ENCODE data around the gene NMD3. TPM values are rescaled to one million over a fixed set of nuclear protein-coding genes. Genes with fewer than 3 reads are reported as not detected.
"Not testable (repeated sequence)": the region's sequence is repeated elsewhere in the genome, so short reads cannot be mapped to it uniquely, and the experiment has no call there.

NMD3 gene
- total RNA-seq, 1 donor from 2014 or later: 49.1 TPM

DNA sequence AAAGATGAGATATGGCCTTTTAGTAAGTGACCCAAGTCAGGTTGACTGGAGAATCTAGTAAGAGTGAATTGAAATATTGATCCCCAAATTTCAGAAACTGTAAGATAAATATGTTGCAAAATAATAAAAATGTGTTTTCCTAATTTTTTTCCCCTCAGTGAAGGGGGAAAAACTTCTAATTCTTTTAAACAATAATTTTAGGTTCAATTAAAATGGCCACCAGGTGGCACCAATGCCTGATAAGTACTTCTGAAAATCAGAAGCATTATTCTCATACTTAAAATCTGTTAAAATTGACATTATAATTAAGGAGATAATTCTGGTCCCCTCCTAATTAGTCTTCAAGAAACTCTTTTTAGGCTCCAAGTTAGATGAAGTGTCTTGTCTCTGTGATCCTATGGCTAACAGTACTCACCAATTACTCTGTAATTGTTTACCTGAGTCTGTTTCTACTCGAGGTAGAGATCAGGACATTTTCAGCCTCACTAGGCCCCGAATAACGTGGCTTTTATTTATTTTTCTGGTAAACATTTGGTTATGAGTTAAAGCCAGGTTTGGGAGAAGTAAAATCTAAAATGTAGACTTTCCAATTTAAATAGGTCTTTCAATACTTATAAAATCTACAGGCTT, 52.6 kb downstream of the NMD3 start:
- DNase-seq (ENCODE audit: extremely low spot score in 2 of 2): no peak
- TF ChIP-seq POLR2A (IDR thresholded peaks at IDR 0.05): no peak
- TF ChIP-seq CTCF (IDR thresholded peaks at IDR 0.05): peak; percentile 19 to 63 (median 42)
- Histone ChIP-seq H3K4me3 (no peak overlapping the region), H3K27ac (no peak overlapping the region), H3K36me3 (no peaks in the 10 kb centered on the region), H3K9me3 (no peaks in the 10 kb centered on the region), H3K27me3 (no peaks in the 10 kb centered on the region), H3K4me1 (no peaks in the 10 kb centered on the region)
- intact Hi-C loops (cut with DNase I): no loop called here

- Histone ChIP-seq H3K27me3 (no peaks in the 10 kb centered on the region), H3K4me3 (no peak overlapping the region), H3K9me3 (no peaks in the 10 kb centered on the region), H3K36me3 (no peaks in the 10 kb centered on the region), H3K4me1 (no peaks in the 10 kb centered on the region), H3K27ac (no peak overlapping the region)
- intact Hi-C loops (cut with DNase I): loop anchor here (5.0 kb wide), 1 partner anchor 148 kb away; no protein-coding TSS in a partner anchor
- TF ChIP-seq CTCF (IDR thresholded peaks at IDR 0.05) (no peak), POLR2A (IDR thresholded peaks at IDR 0.05) (no peak), POLR2AphosphoS5 (IDR thresholded peaks at IDR 0.05; ENCODE audit: insufficient read depth in 1 of 2, low read depth in 1 of 2) (no peak)
- no peak for DNase-seq (ENCODE audit: extremely low spot score in 2 of 2)
Observed at GRCh38 chr3:161274691-161275298, 53.7 kb downstream of the NMD3 start.

DNA sequence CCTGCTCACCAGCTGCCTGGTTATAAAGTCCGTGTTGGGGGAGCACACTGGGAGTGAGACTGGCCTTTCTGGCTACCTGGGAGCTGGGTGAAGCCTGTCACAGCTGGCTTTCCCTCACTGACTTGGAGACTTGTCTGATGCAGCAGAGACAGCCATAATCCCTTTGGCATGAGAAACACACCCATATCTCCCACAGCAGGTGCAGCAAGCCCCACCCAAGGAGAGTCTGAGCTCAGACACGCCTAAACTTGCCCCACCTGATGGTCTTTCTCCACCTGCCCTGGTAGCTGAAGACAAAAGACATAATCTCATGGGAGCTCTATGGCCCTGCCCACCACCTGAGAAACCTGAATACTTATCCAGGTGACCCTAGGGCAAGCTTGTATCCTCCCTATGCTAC, 54.8 kb downstream of the NMD3 start:
- TF ChIP-seq POLR2AphosphoS5 (IDR thresholded peaks at IDR 0.05; ENCODE audit: insufficient read depth in 1 of 2, low read depth in 1 of 2): no peak
- TF ChIP-seq POLR2A (IDR thresholded peaks at IDR 0.05): no peak
- TF ChIP-seq CTCF (IDR thresholded peaks at IDR 0.05): no peak
- no peaks in the 10 kb centered on the region for H3K36me3 ChIP-seq
- intact Hi-C loops (cut with DNase I): loop anchor here (5.0 kb wide), 1 partner anchor 146 kb away; no protein-coding TSS in a partner anchor
- no peak for DNase-seq (ENCODE audit: extremely low spot score in 2 of 2)
- H3K9me3 ChIP-seq: no peaks in the 10 kb centered on the region
- H3K27ac ChIP-seq: no peak overlapping the region
- no peak overlapping the region for H3K4me3 ChIP-seq
- no peaks in the 10 kb centered on the region for H3K27me3 ChIP-seq
- H3K4me1 ChIP-seq: no peaks in the 10 kb centered on the region

- DNase-seq (ENCODE audit: extremely low spot score in 2 of 2); H3K27ac ChIP-seq; intact Hi-C loops (cut with DNase I); H3K9me3 ChIP-seq; H3K36me3 ChIP-seq; H3K4me3 ChIP-seq; H3K4me1 ChIP-seq; H3K27me3 ChIP-seq: not testable (repeated sequence)
Observed at GRCh38 chr3:161282387-161282786, 61.3 kb downstream of the NMD3 start.

GRCh38 chr3:161284989-161285388, 63.9 kb downstream of the NMD3 start:
- no peak overlapping the region for H3K4me3 ChIP-seq
- intact Hi-C loops (cut with DNase I): no loop called here
- TF ChIP-seq POLR2A (IDR thresholded peaks at IDR 0.05) (no peak), POLR2AphosphoS5 (IDR thresholded peaks at IDR 0.05; ENCODE audit: insufficient read depth in 1 of 2, low read depth in 1 of 2) (peak in 1 of 2 donors; percentile 30), CTCF (IDR thresholded peaks at IDR 0.05) (no peak)
- peaks cover 8% of the 10 kb centered on the region for H3K4me1 ChIP-seq
- no peaks in the 10 kb centered on the region for H3K27me3 ChIP-seq
- no peak for DNase-seq (ENCODE audit: extremely low spot score in 2 of 2)
- H3K36me3 ChIP-seq: no peaks in the 10 kb centered on the region
- no peak overlapping the region for H3K27ac ChIP-seq
- no peaks in the 10 kb centered on the region for H3K9me3 ChIP-seq

Data from vagina (tissue), 2 donors.